WTC11 (cell line): ENCODE data around the gene ZFHX3. TPM values are rescaled to one million over a fixed set of nuclear protein-coding genes. Genes with fewer than 3 reads are reported as not detected.

ENCODE experiments used
- ATAC-seq: fragments of 200-7000 bp; cut with Tn5 transposase; 2 replicates; pipeline ENCODE4 v1.10.0; 2021; ENCODE audit warnings: mild to moderate bottlenecking, moderate library complexity
- CTCF ChIA-PET: fragments of 300-600 bp; sonication (Branson Sonifier 250); formaldehyde crosslinking; loops from one replicate; lab custom pipeline; 2021; ENCODE audit warnings: antibody characterized with exemption; lab: Charles Lee
- POLR2A ChIA-PET: fragments of 350-600 bp; sonication (Branson Sonifier 250); formaldehyde crosslinking; loops from one replicate; lab custom pipeline; 2021; ENCODE audit warnings: antibody characterized with exemption; lab: Charles Lee
- DNase-seq: peaks from one replicate; pipeline ENCODE4 v3.0.0; 2021; ENCODE audit warnings: low spot score
- H3K27ac Mint-ChIP-seq: 2 replicates; pipeline ENCODE4 v1.8.0; 2021; ENCODE audit warnings: mixed read lengths
- H3K27me3 Mint-ChIP-seq: 2 replicates; pipeline ENCODE4 v1.8.0; 2021; ENCODE audit warnings: low read depth, mild to moderate bottlenecking, moderate library complexity, mixed read lengths
- H3K36me3 Mint-ChIP-seq: 2 replicates; pipeline ENCODE4 v1.8.0; 2021; ENCODE audit warnings: mixed read lengths
- H3K4me1 Mint-ChIP-seq: 2 replicates; pipeline ENCODE4 v1.8.0; 2022; ENCODE audit warnings: mixed read lengths
- H3K4me3 Mint-ChIP-seq: 2 replicates; pipeline ENCODE4 v1.8.0; 2021; ENCODE audit warnings: mild to moderate bottlenecking, moderate library complexity, mixed read lengths
- H3K9me3 Mint-ChIP-seq: 2 replicates; pipeline ENCODE4 v1.8.0; 2021; ENCODE audit warnings: mixed read lengths
- CBFB ChIP-seq: sonication (generic); formaldehyde crosslinking; IDR thresholded peaks from 2 replicates; pipeline ENCODE4 v1.8.1; 2022; ENCODE audit warnings: mild to moderate bottlenecking, low read depth, missing genetic modification reagents
- CREB1 ChIP-seq: sonication (generic); formaldehyde crosslinking; IDR thresholded peaks from 2 replicates; pipeline ENCODE4 v1.8.0; 2023; ENCODE audit warnings: mild to moderate bottlenecking, missing genetic modification reagents
- GRHL2 ChIP-seq: fragments of 250-450 bp; sonication (Bioruptor Pico); IDR thresholded peaks from 2 replicates; pipeline ENCODE4 v1.8.0; 2022; ENCODE audit warnings: mild to moderate bottlenecking, moderate library complexity; ENCODE audit not compliant: insufficient replicate concordance, severe bottlenecking
- GTF2I ChIP-seq: fragments of 250-450 bp; sonication (Bioruptor Pico); conservative IDR thresholded peaks from 2 replicates; pipeline ENCODE4 v1.4.0; 2021; ENCODE audit warnings: mild to moderate bottlenecking
- NFE2L1 ChIP-seq: sonication (generic); formaldehyde crosslinking; IDR thresholded peaks from 2 replicates; pipeline ENCODE4 v1.8.1; 2023; ENCODE audit warnings: missing genetic modification reagents
- NR1H2 ChIP-seq: sonication (generic); formaldehyde crosslinking; IDR thresholded peaks from 2 replicates; pipeline ENCODE4 v1.9.0; 2021; ENCODE audit warnings: mild to moderate bottlenecking, moderate library complexity, missing genetic modification reagents
- PRRX2 ChIP-seq: fragments of 250-450 bp; sonication (Bioruptor Pico); IDR thresholded peaks from 2 replicates; pipeline ENCODE4 v1.8.0; 2021; ENCODE audit warnings: mild to moderate bottlenecking
- SMAD4 ChIP-seq: sonication (generic); formaldehyde crosslinking; IDR thresholded peaks from 2 replicates; pipeline ENCODE4 v1.8.0; 2022; ENCODE audit warnings: mild to moderate bottlenecking, missing genetic modification reagents
- SOX15 ChIP-seq: fragments of 250-450 bp; sonication (Bioruptor Pico); IDR thresholded peaks from 2 replicates; pipeline ENCODE4 v1.9.0; 2021; ENCODE audit warnings: mild to moderate bottlenecking
- TP53 ChIP-seq: sonication (generic); formaldehyde crosslinking; IDR thresholded peaks from 2 replicates; pipeline ENCODE4 v1.8.1; 2023; ENCODE audit warnings: mild to moderate bottlenecking, missing genetic modification reagents
- ZNF138 ChIP-seq: sonication (generic); formaldehyde crosslinking; conservative IDR thresholded peaks from 2 replicates; pipeline ENCODE4 v1.8.1; 2022; ENCODE audit warnings: mild to moderate bottlenecking, moderate library complexity, missing genetic modification reagents
- ZNF263 ChIP-seq: sonication (generic); formaldehyde crosslinking; IDR thresholded peaks from 2 replicates; pipeline ENCODE4 v1.8.1; 2022; ENCODE audit warnings: low read depth, mild to moderate bottlenecking, moderate library complexity, missing genetic modification reagents
- total RNA-seq: library from RNA; stranded (reverse); gene quantifications from 3 replicates; pipeline ENCODE4 v1.2.3, GENCODE V29; 2021
- TF ChIP-seq, protein P1 (sequence below): sonication (generic); formaldehyde crosslinking; IDR thresholded peaks from 2 replicates; pipeline ENCODE4 v1.8.1; 2023; ENCODE audit warnings: mild to moderate bottlenecking, missing genetic modification reagents, borderline replicate concordance
- TF ChIP-seq, protein P2 (sequence below): fragments of 250-450 bp; sonication (Bioruptor Pico); conservative IDR thresholded peaks from 2 replicates; pipeline ENCODE4 v1.9.0; 2021; ENCODE audit warnings: mild to moderate bottlenecking
- TF ChIP-seq, protein P3 (sequence below): fragments of 250-450 bp; sonication (Bioruptor Pico); IDR thresholded peaks from 2 replicates; pipeline ENCODE4 v1.9.0; 2021; ENCODE audit warnings: mild to moderate bottlenecking, borderline replicate concordance
- TF ChIP-seq, protein P4 (sequence below): sonication (generic); formaldehyde crosslinking; IDR thresholded peaks from 2 replicates; pipeline ENCODE4 v1.8.0; 2023; ENCODE audit warnings: mild to moderate bottlenecking, missing genetic modification reagents
- TF ChIP-seq, protein P5 (sequence below): sonication (generic); formaldehyde crosslinking; conservative IDR thresholded peaks from 2 replicates; pipeline ENCODE4 v1.8.1; 2022; ENCODE audit warnings: mild to moderate bottlenecking, missing genetic modification reagents
- TF ChIP-seq, protein P6 (sequence below): fragments of 250-450 bp; sonication (Bioruptor Pico); IDR thresholded peaks from 2 replicates; pipeline ENCODE4 v1.9.0; 2021; ENCODE audit warnings: mild to moderate bottlenecking
- TF ChIP-seq, protein P7 (sequence below): sonication (generic); formaldehyde crosslinking; IDR thresholded peaks from 2 replicates; pipeline ENCODE4 v1.8.1; 2022; ENCODE audit warnings: missing genetic modification reagents, borderline replicate concordance

The ZFHX3 gene
- total RNA-seq, 1 experiment from 2014 or later, result 5.7 TPM

DNA sequence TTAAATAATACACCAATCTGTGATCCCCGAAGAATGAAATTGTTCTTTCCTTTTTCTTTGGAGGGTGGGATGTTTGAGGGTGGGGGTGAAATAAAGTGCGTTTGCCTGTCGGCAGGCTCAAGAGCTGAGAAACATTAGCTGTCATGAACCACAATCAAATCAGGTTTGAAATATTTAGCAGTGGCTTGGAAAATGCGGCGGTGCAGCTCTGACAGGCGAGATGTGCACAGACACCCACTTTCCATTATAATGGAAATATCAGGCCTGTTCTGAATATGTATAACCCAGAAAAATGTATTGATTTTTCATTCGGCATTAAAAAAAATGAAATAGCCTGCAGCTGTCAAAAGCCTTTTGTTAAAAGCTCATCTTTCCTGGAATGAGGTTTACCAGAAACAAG lies 212.8 kb downstream of the ZFHX3 start (continued):
- TF ChIP-seq, protein P1, sequence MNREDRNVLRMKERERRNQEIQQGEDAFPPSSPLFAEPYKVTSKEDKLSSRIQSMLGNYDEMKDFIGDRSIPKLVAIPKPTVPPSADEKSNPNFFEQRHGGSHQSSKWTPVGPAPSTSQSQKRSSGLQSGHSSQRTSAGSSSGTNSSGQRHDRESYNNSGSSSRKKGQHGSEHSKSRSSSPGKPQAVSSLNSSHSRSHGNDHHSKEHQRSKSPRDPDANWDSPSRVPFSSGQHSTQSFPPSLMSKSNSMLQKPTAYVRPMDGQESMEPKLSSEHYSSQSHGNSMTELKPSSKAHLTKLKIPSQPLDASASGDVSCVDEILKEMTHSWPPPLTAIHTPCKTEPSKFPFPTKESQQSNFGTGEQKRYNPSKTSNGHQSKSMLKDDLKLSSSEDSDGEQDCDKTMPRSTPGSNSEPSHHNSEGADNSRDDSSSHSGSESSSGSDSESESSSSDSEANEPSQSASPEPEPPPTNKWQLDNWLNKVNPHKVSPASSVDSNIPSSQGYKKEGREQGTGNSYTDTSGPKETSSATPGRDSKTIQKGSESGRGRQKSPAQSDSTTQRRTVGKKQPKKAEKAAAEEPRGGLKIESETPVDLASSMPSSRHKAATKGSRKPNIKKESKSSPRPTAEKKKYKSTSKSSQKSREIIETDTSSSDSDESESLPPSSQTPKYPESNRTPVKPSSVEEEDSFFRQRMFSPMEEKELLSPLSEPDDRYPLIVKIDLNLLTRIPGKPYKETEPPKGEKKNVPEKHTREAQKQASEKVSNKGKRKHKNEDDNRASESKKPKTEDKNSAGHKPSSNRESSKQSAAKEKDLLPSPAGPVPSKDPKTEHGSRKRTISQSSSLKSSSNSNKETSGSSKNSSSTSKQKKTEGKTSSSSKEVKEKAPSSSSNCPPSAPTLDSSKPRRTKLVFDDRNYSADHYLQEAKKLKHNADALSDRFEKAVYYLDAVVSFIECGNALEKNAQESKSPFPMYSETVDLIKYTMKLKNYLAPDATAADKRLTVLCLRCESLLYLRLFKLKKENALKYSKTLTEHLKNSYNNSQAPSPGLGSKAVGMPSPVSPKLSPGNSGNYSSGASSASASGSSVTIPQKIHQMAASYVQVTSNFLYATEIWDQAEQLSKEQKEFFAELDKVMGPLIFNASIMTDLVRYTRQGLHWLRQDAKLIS, result no peak
- TF ChIP-seq SMAD4 (CRISPR knock-in tag), result no peak
- TF ChIP-seq, all 79 proteins: peak for 0

DNA sequence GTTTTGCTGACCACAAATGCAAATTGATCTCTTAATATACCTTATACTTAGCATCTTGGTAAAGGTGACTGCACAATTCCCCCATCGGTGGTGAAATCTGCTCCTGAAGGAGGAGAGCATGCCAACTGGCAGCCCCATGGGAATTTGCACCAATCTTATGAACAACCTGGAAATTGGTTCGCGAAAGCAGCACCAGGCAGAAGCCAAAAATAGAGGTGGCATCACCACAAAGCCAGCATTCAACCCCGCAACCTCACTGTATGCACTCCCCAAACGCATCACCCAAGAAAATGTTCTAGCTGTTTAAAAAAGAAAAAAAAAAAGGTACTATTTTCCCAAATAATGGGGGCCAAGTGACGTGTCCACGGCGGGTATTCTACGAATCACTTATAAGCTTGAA lies 213.4 kb downstream of the ZFHX3 start:
- Mint-ChIP-seq H3K27me3 (no peaks in the 10 kb centered on the region), H3K4me3 (no peak overlapping the region), H3K4me1 (peaks cover 29% of the 10 kb centered on the region), H3K9me3 (no peaks in the 10 kb centered on the region), H3K27ac (no peak overlapping the region), H3K36me3 (no peaks in the 10 kb centered on the region)
- POLR2A ChIA-PET, result no interaction called here
- ATAC-seq, result no peak
- CTCF ChIA-PET, result interaction anchor here (1.5 to 5.1 kb wide), 4 partner anchors 12 to 379 kb away, joined by 3 to 101 read pairs (median 52); no protein-coding TSS in a partner anchor
- DNase-seq, result no peak
- TF ChIP-seq, protein P2, sequence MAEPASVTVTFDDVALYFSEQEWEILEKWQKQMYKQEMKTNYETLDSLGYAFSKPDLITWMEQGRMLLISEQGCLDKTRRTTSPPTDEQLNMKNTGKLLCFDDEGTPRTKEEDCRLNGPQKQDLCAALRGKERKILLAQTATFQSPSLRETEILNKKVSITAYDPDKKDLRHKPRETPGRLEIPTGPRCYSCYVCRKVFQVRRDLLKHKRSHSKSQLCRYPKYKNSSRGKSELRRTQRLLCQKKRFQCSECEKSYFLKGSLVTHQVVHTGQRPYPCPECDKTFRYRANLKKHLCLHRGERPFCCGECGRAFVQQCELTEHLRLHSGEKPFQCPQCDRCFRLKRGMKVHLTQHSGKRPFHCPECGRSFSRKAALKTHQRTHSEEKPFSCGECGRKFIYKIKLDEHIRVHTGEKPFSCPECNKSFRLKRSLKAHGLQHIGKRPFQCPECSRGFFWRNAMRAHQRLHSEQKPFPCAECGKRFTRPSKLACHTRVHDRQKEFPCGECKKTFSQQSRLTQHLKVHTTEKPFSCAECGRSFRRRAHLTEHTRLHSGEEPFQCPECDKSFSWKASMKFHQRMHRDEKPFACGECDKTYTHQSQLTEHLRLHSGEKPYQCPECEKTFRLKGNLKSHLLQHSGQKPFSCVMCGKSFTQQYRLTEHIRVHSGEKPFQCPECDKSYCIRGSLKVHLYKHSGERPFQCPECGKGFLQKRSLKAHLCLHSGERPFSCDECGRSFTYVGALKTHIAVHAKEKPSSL (CRISPR knock-in tag), result no peak
- TF ChIP-seq, protein P3, sequence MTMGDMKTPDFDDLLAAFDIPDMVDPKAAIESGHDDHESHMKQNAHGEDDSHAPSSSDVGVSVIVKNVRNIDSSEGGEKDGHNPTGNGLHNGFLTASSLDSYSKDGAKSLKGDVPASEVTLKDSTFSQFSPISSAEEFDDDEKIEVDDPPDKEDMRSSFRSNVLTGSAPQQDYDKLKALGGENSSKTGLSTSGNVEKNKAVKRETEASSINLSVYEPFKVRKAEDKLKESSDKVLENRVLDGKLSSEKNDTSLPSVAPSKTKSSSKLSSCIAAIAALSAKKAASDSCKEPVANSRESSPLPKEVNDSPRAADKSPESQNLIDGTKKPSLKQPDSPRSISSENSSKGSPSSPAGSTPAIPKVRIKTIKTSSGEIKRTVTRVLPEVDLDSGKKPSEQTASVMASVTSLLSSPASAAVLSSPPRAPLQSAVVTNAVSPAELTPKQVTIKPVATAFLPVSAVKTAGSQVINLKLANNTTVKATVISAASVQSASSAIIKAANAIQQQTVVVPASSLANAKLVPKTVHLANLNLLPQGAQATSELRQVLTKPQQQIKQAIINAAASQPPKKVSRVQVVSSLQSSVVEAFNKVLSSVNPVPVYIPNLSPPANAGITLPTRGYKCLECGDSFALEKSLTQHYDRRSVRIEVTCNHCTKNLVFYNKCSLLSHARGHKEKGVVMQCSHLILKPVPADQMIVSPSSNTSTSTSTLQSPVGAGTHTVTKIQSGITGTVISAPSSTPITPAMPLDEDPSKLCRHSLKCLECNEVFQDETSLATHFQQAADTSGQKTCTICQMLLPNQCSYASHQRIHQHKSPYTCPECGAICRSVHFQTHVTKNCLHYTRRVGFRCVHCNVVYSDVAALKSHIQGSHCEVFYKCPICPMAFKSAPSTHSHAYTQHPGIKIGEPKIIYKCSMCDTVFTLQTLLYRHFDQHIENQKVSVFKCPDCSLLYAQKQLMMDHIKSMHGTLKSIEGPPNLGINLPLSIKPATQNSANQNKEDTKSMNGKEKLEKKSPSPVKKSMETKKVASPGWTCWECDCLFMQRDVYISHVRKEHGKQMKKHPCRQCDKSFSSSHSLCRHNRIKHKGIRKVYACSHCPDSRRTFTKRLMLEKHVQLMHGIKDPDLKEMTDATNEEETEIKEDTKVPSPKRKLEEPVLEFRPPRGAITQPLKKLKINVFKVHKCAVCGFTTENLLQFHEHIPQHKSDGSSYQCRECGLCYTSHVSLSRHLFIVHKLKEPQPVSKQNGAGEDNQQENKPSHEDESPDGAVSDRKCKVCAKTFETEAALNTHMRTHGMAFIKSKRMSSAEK, result no peak
- no peak for TF ChIP-seq SOX15 (CRISPR knock-in tag)
- TF ChIP-seq GRHL2 (CRISPR knock-in tag), result no peak
- TF ChIP-seq CREB1, result no peak
- TF ChIP-seq GTF2I (CRISPR knock-in tag), result no peak
- TF ChIP-seq NFE2L1 (CRISPR knock-in tag), result no peak
- no peak for TF ChIP-seq NR1H2
- TF ChIP-seq, protein P4, sequence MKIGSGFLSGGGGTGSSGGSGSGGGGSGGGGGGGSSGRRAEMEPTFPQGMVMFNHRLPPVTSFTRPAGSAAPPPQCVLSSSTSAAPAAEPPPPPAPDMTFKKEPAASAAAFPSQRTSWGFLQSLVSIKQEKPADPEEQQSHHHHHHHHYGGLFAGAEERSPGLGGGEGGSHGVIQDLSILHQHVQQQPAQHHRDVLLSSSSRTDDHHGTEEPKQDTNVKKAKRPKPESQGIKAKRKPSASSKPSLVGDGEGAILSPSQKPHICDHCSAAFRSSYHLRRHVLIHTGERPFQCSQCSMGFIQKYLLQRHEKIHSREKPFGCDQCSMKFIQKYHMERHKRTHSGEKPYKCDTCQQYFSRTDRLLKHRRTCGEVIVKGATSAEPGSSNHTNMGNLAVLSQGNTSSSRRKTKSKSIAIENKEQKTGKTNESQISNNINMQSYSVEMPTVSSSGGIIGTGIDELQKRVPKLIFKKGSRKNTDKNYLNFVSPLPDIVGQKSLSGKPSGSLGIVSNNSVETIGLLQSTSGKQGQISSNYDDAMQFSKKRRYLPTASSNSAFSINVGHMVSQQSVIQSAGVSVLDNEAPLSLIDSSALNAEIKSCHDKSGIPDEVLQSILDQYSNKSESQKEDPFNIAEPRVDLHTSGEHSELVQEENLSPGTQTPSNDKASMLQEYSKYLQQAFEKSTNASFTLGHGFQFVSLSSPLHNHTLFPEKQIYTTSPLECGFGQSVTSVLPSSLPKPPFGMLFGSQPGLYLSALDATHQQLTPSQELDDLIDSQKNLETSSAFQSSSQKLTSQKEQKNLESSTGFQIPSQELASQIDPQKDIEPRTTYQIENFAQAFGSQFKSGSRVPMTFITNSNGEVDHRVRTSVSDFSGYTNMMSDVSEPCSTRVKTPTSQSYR (CRISPR knock-in tag), result no peak
- no peak for TF ChIP-seq PRRX2 (CRISPR knock-in tag)
- TF ChIP-seq, protein P5, sequence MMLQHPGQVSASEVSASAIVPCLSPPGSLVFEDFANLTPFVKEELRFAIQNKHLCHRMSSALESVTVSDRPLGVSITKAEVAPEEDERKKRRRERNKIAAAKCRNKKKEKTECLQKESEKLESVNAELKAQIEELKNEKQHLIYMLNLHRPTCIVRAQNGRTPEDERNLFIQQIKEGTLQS (CRISPR knock-in tag), result no peak
- no peak for TF ChIP-seq TP53 (CRISPR knock-in tag)
- TF ChIP-seq ZNF138 (CRISPR knock-in tag), result no peak
- TF ChIP-seq, protein P6, sequence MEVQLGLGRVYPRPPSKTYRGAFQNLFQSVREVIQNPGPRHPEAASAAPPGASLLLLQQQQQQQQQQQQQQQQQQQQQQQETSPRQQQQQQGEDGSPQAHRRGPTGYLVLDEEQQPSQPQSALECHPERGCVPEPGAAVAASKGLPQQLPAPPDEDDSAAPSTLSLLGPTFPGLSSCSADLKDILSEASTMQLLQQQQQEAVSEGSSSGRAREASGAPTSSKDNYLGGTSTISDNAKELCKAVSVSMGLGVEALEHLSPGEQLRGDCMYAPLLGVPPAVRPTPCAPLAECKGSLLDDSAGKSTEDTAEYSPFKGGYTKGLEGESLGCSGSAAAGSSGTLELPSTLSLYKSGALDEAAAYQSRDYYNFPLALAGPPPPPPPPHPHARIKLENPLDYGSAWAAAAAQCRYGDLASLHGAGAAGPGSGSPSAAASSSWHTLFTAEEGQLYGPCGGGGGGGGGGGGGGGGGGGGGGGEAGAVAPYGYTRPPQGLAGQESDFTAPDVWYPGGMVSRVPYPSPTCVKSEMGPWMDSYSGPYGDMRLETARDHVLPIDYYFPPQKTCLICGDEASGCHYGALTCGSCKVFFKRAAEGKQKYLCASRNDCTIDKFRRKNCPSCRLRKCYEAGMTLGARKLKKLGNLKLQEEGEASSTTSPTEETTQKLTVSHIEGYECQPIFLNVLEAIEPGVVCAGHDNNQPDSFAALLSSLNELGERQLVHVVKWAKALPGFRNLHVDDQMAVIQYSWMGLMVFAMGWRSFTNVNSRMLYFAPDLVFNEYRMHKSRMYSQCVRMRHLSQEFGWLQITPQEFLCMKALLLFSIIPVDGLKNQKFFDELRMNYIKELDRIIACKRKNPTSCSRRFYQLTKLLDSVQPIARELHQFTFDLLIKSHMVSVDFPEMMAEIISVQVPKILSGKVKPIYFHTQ (CRISPR knock-in tag), result no peak
- TF ChIP-seq CBFB (CRISPR knock-in tag), result no peak
- TF ChIP-seq ZNF263 (CRISPR knock-in tag), result no peak
- TF ChIP-seq, protein P7, sequence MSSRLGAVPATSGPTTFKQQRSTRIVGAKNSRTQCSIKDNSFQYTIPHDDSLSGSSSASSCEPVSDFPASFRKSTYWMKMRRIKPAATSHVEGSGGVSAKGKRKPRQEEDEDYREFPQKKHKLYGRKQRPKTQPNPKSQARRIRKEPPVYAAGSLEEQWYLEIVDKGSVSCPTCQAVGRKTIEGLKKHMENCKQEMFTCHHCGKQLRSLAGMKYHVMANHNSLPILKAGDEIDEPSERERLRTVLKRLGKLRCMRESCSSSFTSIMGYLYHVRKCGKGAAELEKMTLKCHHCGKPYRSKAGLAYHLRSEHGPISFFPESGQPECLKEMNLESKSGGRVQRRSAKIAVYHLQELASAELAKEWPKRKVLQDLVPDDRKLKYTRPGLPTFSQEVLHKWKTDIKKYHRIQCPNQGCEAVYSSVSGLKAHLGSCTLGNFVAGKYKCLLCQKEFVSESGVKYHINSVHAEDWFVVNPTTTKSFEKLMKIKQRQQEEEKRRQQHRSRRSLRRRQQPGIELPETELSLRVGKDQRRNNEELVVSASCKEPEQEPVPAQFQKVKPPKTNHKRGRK (CRISPR knock-in tag), result no peak
